GM21390 (cell line): ENCODE results near the gene GRM5.
"Not testable (repeated sequence)": the region's sequence is repeated elsewhere in the genome, so short reads cannot be mapped to it uniquely, and the experiment has no call there.

Source experiments
- ATAC-seq: cut with Tn5 transposase; IDR thresholded peaks from one replicate; pipeline ENCODE4 v1.9.1; 2021; ENCODE audit not compliant: unreplicated experiment

GRM5 gene

DNA sequence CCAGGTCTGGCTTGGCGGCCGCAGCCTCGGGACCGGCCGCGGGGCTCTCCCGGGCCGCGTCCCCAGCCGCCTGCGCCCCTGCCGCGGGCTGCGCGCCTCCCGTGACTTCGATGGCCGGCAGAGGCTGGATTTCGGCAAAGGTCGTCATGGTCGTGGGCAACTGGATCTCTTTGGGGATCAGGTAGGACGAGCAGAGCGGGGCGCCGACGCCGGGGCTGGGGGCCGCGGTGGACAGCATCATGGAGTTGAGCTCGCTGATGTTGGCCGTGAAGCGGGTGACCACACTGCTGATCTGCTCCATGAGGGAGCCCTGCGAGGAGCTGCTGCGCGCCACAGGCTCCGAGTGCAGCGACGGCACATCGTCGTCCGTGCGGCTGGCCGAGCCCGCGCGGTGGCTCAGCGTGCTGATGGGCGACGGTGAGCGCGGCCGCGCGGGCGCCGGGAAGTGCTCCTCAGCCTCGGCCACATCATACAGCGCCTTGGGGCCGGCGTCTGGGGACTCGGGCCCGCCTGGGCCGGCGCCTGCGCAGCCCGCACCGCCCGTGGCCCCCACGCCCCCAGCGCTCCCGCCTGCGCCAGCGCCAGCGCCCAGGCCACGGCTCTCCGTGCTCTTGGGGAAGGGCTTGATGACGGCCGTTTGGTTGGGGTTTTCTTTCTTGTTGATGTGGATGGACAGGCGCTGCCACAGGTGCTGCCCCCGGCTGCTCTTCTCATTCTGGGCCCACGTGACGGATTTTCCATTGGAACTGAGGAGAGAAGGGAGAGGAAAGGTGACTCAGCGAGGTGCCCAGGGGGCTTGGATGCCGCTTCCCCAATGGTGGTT is 556.8 kb downstream of the GRM5 start:
- ATAC-seq, result peak; percentile 46

DNA sequence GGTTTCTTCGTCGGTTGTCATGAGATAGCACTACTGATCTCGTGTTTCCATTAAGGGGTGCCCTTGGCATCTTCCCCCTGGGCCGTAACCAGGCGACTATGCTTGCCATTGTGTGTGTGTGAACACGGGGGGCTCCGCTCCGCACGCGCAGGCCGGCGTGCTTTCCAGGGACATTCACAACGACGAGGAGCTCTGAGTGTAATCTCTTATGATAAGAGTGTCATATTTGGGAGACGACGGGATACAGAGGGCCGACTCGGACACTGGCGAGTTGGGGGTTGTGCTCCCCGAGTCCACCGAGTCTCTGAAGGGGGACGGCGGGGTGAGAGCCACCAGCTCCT is 557.4 kb downstream of the GRM5 start:
- ATAC-seq, result no peak

DNA sequence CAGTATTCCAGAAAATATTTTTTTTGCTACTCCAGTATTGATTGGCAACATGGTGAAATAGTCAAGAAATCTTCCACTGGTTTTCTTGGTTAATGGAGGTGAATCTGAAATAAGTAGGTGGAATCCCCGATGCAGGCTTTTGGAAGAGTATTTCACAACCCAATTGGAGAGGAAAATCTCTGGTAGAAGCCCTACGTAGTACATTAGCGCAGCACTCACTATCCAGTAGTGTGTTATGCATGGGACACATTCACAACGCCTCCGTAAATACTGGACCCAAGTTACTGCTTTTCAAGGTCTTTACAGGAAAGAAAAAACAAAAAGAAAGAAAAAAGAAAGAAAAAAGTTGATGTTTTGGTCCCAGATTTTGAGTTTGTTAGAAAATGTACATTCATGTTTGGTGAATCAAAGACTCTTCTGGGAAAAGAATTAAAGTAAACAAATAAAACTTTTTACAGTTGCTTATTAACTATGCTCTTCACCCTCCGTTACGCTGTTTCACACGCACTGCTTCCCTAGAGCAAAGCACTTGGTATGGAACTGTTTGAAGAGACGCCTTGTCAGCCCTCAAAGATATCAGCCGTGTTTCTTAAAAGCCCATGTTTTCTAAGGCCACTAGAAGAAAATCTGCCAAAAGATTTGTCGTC is 557.9 kb downstream of the GRM5 start:
- ATAC-seq, result no peak

DNA sequence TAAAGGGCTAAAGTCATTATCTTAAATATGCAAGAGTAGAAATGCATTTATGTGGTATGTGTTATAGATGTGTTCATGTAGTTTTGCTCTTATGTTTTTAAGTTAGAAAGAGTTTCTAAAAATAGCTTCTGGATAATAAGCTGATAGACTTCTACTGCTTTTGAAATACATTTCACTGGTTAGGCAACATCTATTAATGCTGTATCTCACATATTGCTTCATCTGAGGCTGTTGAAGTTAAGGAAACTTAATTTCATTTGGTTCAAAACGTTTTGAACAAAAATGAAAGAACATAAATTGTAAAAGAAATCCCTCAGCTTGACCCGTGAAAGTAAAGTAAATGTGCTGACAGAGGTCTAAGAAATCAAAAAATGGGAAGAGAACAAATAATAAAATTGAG is 564.2 kb downstream of the GRM5 start:
- no peak for ATAC-seq

DNA sequence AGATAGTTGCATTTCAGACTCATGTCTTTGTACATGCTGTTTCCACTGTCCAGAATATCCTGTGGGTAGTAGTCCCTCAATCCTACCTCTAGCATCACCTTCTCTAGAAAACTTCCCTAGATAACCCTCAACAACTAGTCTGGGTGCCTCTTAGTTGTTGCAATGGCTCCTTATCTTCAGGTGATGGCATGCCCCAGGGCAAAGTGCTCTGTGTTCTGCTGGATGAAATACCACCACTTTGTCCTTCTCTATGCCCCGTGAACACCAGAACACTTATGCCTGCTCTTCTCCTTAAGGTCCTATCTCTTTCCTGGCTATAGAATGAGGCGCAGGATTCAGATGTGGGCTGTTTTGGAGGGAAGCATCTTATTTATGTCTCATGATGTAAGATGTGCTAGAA is 569.9 kb downstream of the GRM5 start:
- ATAC-seq, result no peak

DNA sequence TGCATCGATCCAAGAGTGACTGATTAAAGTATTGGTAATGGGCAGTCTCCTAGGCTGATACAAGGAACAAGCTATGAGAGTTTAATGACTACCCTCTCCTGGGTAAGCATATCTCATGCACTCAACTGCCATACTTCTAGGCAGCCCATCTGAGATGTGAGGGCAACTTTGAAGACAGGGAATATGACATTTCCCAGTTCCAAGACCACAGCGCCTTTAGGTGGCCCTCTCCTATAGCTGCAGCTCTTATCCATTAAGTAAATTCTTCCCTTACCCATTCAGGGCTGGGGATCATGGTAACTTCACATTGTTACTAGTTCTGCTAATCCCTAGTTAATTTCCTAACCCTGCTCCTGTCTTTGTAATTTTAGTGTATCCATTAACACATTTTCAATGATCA is 570.9 kb downstream of the GRM5 start:
- no peak for ATAC-seq

DNA sequence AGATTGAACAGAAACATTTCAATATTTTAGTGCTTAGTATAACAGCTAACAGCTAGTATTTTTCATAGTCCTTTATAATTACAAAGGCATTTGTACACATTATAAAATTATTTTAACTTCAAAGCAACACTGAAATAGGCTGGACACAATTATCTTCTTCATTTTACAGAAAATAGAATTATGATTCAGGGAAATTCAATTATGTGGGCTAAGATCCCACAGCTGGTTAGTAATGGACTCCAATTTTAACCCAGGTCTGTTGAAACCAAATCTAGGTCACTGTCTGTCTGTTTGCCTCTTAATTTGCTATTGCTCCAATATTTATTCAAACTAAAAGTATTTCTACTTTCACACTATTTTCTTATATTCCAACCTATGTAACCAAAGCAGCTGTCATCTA is 574.1 kb downstream of the GRM5 start:
- no peak for ATAC-seq

DNA sequence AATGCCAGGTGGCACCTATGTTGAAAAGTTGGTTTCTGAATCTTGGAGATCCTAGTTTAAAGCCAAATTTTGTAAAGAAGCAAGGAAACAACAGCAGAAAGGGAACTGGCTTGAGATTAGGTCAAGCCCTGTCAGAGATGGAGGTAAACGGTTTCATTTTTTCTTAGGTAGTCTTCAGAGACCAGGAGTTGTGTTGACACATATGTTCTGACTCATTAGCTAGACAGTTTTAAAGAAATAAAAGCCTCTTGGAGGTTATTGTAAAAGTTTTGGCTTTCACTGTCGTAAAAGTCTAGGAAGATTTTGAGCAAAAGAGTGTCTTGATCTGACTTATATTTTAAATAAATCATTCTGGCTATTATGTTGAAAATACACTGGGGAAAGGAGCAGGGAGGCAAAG is 576.8 kb downstream of the GRM5 start:
- no peak for ATAC-seq

DNA sequence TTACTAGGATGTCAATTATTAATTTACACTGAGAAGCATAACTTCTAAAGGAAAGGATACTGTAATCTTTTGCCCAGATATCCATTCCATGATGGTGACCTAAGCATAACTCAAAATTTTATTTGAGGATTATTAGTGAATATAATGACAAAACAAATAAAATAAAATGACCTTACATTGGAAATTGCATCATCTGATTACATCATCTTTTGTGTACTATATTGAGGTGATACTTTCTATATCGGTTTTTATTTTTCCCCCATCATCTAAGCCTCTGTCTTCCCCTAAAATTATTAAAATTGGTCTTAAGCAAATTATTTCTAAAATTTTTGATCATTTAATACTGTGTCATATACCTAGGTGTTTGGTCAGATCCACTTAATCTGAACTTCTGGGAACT is 578.1 kb downstream of the GRM5 start:
- ATAC-seq, result no peak

DNA sequence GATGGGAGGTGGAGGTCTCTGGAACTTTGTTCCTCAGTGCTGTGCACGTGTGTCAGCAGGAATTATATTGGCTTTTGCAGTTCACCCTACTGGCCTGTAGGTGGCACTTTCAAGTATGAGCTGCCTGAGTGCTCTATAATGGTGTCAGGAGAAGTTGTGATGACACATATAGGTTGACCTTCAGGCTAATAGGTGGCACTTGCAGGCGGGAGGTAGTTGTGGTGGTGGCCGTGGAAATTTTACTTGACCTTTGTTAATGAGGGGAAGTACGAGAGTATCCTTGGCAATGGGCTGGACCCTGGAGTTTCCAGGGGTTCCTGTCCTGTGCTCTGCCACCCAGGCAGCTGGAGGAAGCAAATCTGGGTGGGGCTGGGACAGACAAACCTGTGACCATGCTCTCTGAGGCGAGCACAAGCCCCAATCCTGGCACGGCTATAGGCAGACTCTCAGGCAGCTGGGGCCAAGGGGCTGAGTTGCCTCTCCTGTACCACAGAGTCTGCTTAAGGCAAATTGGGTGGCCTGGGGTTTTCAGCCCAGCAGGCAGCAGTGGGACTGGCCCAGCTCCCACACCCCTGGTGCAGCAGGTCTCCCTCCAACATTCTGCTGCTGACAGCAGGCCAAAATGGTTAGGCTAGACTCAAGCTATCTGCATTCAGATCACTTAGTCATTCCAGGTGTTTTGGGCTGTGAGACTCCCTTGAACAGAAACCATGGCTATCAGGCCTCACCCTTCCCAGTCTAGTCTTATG is 580.7 kb downstream of the GRM5 start:
- ATAC-seq, result peak; percentile 85

DNA sequence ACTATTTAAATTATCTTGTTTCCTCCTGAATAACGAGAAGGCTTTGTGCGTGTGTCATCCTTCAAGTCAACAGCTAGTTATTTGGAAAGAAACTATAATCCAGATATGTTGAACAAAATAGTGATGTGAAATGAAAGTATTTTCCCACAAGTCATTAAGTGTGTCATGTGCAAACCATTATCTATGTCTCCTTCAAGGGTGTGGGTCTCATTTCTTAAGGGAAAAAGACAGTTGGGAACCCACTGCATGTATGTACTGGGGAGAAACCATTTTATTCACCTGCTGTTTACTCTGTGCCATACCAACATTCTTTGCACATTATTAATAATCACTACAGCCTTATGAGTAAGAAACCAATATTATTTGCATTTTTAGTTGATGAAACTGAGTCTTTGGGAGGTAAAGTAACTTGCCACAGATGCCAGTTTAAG is 582.9 kb downstream of the GRM5 start:
- no peak for ATAC-seq

DNA sequence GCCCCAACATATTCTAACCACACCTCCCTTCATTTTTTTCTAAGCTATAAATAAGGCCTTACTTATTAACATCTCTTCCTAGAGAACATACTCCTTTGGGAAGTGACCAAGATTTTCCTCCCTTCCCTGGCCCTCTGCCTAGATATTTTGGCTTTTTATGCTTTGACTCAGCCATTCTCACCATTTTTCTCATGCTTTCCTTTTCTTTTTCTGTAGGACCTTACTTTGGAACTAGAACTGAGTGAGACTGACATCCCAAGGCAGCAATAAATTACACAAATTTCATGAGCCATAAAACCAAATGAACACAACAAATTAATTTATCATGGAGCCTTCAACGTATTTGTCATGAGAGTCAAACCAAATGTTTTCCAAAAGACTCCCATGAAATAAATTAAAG is 585.6 kb downstream of the GRM5 start:
- no peak for ATAC-seq

DNA sequence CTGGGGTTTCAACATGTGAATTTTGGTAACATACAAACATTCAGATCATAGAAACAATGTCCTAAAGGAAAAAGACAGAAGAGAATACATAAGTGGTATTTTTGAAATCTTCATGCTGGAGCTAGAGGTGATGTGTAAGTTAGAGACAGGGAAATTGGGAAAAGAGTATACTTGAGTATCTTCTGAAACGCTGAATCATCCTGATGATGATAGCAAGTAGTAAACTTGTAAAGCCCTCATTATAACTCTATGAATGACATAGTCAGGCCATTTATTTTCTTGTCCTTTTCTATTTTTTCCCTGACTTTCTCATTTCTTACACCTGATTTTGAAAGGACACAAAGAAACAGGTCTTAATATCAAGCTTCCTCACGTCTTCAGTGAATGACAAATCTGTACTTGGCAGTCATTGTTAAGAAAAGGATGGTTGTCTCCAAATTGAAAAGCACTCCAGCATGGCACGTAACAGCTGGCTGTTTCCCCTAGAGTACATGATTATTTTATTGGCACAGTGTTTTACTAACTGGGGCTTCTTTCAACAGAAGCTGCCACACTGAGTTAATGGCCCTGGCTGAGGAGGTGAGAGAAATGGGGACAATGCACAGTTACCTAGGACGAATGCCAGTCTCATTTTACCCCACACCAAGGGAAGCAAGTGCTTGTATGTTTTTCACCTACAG is 587.5 kb downstream of the GRM5 start:
- ATAC-seq, result no peak

DNA sequence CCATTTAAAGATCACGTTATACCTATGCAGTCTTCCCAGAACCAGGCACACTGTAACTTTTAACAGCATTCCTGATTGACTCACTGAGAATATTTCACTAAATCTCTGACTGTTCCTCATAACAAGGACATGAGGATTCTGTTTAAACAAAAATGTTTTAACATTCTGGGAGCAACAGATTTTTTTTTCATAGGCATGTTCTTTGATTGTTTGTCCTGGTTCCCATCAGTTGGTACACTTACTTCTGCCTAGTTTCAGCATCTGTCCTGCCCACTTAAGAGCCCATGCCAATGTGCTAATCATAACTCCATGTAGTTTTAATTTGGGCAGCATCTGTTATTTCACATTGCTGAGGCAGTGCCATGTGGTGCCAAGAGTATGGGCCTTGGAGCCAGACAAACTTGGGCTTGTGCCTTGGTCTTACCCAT is 589.8 kb downstream of the GRM5 start:
- ATAC-seq, result no peak

DNA sequence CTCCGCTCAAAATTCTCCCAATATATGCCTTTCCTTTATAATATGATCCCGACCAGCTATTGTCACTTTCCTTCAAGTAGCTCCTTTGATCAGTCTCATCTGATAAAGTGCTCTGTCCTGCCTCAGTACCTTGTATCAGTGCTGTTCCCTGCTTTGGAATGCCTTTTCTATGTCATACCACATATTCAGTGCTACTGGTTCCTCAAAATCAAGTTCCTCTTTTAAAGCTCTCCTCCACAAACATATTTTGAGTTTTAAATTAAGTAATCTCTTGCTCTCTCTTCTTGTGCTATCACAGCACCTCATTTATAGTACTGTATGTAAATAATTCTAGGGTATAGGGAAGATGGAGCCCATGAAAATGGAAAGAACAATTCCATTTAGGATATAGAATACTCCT is 591.1 kb downstream of the GRM5 start:
- no peak for ATAC-seq

DNA sequence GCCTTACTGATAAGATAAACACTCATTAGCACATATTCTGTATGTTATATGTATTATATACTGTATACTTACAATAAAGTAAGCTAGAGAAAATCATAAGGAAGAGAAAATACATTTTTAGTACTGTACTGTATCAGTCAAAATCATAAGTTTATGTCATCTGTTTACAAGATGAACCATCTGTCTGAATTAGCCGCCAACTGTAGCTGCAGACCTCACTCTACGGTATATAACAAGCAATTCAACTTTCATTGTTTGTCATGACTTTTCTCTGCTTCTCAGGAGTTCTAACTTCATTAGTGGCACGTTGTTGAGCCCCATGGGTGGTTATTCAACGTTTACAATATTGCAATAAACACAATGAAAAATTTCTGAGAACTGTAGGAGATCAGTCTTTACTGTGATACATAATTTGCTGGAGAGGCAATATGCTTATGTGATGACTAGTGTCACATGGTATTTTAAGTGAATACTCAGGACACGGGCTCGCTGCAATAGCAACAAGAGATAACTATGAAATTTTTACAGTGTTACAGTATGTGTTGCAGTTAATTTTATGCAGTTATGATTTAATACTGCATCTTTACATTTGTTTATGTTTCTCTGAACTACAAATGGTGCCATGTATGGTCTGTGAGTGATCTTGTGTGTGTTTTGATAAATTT is 596.1 kb downstream of the GRM5 start:
- no peak for ATAC-seq

DNA sequence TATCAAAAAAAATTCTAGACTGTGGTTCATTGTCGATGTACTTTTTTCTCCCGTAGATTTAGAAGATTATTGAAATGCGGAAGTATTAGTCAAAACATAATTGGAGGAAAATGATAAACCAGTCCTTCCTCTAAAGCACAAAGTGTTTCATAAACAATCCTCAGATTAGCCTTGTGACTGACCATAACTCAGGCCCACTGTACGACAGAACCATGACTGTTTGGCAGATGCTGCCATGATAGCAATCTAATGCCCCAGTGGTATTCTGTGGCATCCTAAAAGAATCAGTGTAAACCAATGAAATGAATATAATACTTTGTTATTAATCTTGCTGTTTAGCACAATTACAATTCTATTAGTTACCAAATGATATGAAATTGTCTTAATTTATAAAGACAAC is 601.3 kb downstream of the GRM5 start:
- no peak for ATAC-seq

DNA sequence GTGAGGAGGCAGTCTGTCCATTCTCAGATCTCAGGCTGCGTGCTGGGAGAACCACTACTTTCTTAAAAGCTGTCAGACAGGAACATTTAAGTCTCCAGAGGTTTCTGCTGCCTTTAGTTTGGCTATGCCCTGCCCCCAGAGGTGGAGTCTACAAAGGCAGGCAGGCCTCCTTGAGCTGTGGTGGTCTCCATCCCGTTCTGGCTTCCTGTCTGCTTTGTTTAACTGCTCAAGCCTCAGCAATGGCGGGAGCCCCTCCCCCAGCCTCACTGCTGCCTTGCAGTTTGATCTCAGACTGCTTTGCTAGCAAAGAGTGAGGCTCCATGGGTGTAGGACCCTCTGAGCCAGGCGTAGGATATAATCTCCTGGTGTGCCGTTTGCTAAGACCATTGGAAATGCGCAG is 602.5 kb downstream of the GRM5 start:
- not testable (repeated sequence) for ATAC-seq

DNA sequence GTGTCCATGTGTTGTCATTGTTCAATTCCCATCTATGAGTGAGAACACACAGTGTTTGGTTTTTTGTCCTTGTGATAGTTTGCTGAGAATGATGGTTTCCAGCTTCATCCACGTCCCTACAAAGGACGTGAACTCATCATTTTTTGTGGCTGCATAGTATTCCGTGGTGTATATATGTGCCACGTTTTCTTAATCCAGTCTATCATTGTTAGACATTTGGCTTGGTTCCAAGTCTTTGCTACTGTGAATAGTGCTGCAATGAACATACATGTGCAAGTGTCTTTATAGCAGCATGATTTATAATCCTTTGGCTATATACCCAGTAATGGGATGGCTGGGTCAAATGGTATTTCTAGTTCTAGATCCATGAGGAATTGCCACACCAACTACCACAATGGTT is 607.7 kb downstream of the GRM5 start:
- not testable (repeated sequence) for ATAC-seq

DNA sequence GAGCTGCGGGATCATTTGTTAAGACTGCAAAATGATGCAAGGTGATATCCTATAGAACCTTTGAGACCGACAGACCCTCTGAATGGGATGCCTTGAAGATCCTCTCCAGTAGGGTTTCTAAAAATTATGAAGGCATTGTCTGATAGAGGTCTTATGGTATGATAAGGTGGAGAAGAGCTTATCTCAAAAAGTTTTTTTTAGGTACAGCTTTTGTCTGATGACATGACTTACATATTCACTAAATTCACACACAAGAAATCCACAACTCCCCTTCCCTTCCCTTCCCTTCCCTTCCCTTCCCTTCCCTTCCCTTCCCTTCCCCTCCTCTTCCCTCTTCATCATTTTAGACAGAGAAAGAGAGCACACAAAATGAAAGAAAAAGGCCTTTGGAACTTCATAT is 609.8 kb downstream of the GRM5 start:
- no peak for ATAC-seq

DNA sequence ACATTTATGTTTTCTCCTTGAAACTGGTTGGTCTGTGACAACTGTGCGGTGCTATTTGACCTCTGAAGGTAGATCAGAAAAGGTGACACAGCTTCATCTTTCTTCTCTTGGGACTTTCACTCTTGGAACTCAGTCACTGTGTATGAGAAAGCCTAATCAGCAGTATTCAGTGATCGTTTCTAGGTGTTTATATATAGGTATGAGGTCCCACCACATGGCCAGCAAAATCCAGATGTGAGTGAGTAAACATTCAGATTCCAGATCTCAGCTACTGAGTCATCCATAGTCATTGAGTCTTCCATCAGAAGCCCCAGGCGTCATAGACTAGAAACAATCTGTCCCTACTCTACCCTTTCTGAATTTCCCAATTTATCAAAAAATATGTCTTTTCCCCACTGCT is 610.9 kb downstream of the GRM5 start:
- no peak for ATAC-seq
